ENCODE data around the gene CLEC7A.
A peak's percentile ranks its signal among the peaks of the same experiment; 100 is the strongest.

CLEC7A gene

DNA sequence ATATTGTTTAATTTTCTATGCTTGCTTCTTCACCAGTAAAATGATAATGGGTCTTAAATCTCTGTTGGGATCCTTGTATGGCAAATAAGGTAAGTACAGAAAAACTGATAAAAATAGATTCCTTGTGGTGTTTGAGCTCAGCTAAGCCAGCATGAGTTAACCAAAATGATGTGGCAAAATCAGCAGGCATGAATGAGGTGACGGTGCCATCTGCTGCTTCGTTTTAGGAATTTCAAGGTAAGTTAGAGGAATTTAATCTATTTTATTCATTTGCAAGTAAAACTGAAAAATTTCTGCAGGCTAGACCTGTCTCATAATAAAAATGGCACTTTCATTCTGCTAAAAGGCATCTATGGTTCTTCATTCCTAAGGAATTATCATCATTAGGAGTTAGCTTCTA, 10.0 kb upstream of the CLEC7A start:
- DNase-seq (ENCODE audit: low read depth, low spot score): no peak

DNA sequence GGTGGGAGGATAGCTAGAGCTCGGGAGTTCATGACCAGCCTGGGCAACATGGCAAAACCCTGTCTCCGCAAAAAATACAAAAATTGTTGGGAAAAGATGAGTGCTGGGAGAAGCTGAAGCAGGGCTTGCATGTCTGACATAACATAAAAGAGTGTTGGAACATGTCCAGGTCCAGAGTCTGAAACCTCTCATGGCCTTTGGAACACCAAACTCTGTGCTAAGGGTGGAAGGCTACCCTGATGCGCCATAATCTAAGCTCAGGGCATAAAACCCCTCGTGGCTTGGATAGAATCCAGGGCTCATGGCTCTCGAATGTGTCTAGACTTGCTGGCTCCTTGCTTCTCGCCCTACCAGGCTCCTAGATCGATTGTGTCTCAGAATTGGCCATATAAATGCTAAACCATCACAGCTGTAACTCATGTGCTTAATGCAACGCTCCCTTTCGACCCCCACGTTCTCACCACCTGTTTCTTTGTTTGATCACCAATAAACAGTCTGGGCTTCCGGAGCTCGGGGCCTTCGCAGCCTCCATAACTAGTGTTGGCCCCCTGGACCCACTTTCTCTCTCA, 6.7 kb upstream of the CLEC7A start:
- no peak for DNase-seq (ENCODE audit: low read depth, low spot score)

DNA sequence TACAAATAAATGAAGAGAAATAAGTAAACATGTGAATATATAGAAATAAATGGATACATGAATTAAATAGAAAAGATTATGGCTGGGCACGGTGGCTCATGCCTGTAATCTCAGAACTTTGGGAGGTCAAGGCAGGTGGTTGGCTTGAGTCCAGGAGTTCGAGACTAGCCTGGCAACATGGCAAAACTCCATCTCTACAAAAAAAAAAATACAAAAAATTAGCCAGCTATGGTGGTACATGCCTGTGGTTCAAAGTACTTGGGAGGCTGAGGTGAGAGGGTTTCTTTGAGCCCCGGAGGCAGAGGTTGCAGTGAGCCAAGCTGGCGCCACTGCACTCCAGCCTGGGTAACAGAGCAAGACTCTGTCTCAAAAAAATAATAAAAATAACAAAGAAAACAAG, 5.1 kb upstream of the CLEC7A start:
- no peak for DNase-seq (ENCODE audit: low read depth, low spot score)

DNA sequence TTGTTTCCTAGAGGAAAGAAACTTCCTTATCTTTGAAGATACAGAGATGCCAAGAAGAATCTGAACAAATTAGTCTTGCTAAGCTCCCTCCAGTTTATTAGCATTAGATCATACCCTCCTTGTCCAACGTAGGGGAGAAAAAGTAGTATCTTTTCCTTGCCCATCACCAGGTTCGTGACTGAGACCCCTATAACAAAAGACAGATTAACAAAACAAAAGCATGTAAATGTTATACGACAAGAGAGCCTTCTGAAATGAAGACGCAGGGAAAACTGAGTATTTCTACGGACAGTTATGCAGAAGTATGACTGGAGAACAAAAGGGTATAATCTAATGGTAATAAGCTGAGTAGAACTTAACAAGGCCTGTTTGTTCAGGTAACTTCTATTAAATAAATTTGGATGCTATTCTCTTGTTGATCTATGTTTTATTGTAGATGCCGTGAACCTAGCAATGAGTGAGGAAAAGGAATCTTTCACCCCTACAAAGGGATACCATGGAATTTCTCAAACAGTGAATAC, 2.9 kb upstream of the CLEC7A start:
- no peak for DNase-seq (ENCODE audit: low read depth, low spot score)

DNA sequence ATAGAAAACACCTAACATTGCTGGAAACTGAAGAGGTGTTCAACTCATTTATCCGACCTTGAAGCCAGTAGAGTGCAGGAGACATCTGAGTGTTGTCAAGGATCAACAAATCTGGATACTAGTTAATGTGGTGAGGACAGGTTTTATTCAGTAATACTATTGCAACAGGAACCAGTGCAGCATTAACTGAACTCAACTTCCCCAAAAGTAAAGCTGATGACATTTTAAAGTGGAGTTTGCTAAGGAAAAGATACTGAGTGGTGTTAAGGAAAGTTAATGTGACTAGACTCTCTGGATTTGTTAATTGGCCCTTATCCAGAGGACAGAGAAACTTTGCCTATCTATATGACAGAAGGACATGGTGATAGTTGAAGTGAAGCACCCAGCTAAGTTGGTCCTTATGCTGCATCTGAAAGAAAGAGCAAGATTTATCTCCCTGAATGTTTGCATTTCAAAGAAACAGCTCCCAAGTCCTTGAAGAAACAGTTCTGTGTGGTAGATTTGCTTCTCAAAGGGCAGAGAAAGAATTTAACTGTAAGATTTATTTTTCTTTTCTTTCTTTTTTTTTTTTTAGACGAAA, 1.2 kb upstream of the CLEC7A start:
- DNase-seq (ENCODE audit: low read depth, low spot score): no peak

DNA sequence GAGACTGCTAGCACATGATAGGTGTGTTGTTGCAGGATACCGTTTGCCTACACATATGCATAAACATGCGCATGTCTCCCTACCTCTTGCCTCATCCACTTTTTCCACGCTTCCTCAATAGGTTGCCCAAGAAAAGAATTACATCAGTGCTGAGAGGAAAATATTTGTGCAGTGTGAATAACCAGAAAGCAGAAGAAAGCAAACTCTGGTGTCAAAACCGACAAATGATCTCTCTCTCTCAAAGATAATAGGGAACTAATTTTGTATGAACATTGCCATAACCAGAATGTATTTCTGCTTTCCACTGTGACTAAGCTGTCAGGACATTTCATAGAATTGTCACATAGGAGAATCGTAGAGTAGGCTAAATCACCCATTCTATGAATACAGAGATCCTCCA, 1.3 kb downstream of the CLEC7A start:
- no peak for DNase-seq (ENCODE audit: low read depth, low spot score)

DNA sequence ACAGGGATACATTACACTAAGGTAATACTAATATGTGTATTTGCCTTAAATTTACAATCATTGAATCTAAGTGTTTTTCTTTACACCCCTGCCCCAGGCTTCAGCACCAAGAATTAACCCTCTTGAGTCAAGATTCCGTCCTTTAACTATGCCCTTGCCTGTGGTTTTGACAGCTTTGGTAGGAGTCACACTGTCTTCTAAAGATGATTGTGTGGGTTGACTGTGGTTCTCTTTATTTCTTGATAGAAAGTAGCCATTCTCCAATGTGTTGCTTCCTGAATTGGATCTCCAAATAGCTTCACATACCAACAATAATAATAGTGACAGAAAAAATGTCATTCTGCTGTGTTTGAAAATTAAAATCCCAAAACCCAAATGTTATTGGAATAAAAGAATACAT, 3.6 kb downstream of the CLEC7A start:
- DNase-seq (ENCODE audit: low read depth, low spot score): no peak

DNA sequence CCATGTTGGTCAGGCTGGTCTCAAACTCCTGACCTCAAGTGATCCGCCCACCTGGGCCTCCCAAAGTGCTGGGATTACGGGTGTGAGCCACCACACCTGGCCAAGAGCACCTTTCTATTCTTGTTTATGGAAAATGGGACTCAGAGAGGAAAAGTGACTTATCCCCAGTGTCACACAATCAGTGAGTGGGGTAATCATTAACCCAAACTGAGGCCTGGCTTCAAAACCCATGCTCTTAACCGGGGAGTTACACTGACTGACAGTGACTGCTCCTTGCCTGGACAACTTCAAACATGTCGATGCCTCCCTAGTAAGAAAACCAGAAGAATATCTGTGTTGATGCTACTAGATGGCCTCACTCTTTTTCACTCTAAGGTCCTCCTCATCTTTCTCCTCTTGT, 7.3 kb downstream of the CLEC7A start:
- DNase-seq (ENCODE audit: low read depth, low spot score): no peak

DNA sequence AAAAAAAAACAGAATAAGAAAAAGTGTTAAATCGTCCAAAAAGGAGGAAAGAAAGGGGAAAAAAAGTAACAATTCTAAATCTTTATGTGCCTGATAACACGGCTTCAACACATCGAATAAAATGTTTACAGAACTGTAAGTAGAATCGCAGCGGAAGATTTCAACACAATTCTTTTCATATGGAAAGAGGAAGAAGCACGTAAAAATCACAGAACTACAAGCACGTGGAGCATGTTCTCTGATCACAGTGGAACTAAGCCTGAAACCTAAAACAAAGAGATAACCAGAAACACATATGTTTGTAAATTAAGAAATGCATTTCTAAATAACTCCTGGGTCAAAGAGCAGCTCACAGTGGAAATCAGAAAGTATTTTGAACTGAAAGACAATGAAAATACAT, 8.7 kb downstream of the CLEC7A start:
- no peak for DNase-seq (ENCODE audit: low read depth, low spot score)

DNA sequence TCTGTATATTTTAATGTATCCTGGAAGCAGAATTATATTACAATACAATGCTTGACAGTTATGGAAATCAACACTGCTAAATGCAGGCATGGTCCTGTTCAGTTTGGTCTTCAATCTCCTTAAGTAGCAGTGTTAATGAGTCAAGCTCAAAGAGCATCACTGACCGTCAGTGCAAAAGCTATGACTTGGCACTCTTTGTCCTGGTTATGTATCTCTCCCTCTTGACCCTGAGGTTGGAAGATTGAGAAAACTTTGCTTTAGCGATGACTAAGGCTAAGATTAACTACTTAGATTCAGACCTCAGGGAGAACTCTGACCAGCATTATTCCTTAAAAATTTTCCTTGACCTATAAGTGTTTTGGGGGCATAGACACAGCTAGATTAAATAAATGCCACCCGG, 10.9 kb downstream of the CLEC7A start:
- DNase-seq (ENCODE audit: low read depth, low spot score): no peak

DNA sequence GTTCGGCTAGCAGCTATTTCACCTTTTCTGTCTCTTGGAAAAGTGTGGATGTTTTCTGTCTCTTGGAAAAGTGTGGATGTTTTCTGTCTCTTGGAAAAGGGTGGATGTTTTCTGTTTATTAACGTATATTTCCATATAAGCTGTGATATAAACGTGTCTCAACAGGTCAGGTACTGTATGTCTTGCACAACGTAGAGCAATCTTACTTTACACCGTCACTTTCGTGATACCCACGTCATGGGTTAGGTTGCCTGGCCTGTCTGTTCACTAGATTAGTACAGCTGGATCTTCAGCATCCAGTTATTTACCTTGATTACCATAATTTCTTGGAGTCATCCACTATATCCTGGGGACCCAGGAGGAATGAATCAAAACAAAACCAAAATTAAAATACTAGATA, 14.1 kb downstream of the CLEC7A start:
- DNase-seq (ENCODE audit: low read depth, low spot score): no peak

DNA sequence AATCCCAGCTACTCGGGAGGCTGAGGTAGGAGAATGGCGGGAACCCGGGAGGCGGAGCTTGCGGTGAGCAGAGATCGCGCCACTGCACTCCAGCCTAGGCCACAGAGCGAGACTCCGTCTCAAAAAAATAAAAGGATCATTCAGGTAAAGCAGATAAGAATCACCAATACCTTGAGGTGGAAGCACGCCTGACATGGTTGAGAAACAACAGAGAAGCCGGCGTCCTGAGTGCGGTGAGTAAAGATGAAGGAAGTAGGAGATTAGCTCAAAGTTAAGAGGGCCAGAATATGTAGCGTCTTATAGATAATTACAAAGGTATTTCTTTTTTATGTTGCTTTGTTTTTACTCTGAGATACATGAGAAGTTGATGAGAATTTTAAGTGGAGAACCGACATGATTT, 14.7 kb downstream of the CLEC7A start:
- DNase-seq (ENCODE audit: low read depth, low spot score): no peak

DNA sequence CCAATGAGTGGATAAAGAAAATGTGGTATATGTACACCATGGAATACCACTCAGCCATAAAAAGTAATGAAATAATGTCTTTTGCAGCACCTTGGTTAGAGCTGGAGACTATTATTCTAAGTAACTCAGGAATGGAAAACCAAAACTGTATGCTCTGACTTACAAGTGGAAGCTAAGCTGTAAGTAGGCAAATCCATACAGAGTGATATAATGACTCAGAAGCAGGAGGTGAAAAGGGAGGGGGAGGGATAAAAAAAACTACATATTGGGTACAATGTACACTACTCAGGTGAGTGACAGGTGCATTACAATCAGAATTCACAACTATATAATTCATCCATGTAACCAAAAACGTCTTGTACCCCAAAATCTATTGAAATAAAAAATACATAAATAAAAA, 16.1 kb downstream of the CLEC7A start:
- no peak for DNase-seq (ENCODE audit: low read depth, low spot score)

DNA sequence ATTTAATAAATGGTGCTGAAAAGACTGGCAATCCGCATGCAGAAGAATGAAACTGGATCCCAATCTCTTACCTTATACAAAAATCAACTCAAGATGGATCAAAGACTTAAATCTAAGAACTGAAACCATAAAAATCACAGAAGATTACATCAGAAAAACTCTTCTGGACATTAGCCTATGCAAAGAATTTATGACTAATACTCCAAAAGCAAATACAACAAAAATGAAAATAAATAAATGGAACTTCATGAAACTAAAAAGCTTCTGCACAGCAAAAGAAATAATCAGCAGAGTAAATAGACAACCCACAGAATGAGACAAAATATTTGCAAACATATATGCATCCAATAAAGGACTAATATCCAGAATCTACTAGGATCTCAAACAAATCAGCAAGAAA, 16.9 kb downstream of the CLEC7A start:
- DNase-seq (ENCODE audit: low read depth, low spot score): no peak

DNA sequence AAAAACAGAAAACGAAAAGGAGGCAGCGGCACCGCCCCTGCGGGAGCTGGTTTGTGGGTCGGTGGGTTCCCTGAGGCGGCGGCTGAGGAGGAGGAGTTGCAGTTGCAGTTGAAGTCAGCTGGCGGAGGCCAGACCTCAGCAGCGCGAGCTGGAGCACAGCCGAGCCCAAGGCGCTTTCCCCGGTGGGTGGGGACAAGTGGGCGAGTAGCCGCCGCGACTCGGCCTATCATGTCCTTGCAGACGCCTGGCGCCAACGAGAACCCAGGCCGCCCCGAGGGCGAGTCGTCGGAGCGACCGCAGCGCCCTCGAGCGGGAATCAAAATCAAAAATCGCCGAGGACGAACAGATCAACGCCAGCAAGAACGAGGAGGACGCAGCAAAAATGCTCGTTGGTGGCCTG, 18.5 kb downstream of the CLEC7A start:
- DNase-seq (ENCODE audit: low read depth, low spot score): no peak

DNA sequence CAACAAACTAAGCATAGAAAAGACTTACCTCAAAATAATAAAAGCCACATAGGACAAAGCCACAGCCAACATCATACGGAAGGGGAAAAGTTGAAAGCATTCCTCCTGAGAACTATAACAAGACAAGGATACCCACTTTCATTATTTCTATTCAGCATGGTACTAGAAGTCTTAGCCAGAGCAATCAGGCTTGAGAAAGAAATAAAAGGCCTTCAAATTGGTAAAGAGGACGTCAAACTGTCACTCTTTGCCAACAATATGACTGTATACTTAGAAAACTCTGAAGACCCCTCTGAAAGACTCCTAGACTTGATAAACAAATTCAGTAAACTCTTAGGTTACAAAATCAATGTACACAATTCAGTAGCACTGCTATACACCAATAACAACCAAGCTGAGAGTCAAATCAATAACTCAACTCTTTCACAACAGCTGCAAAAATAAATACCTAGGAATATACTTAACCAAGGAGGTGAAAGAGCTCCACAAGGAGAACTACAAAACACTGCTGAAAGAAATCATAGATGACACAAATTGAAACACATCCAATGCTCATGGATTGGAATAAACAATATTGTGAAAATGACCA, 19.6 kb downstream of the CLEC7A start:
- DNase-seq (ENCODE audit: low read depth, low spot score): no peak

DNA sequence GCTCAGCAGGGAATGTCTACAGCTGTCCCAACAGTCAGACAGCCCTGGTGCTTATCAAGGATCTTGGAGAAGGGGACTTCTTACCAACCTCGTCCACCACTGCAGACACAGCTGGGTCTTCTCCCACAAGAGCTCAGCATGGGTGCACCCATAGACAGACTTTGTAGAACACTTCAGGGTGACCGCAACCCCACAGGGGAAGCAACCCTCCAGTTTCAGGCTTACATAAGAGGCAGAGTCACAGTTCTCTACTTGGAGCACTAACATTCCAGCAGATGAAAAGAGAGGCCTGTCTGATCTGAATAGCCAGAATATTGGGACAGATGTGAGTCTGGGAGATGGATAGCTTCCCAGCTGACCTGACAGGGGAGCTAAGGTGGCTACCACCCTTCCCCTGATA, 27.7 kb downstream of the CLEC7A start:
- DNase-seq (ENCODE audit: low read depth, low spot score): no peak

DNA sequence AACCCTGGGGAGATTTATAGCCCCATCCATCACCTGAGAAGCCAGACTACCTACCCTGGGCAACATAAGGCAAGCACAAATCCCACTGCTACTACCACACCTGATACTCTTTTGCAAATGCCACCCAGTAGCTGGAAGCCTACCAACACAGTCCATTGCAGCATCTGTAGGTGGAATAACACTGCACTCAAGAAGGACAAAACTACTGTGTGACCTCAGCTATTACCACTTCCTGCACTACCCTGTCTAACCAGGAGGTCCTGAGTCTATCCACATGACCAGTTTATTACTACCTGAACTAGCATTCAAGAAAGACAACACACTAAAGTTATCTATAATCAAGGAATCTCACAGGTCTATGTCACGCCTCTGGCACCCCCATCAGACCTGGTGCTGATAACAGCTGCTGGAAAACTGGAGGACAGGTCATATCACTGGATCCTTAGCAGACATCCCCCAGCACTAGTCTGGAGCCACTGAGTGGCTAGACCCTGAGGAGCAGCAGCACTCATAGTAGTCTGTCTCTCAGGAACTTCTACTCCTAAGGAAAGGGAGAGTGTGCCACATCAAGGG, 28.3 kb downstream of the CLEC7A start:
- DNase-seq (ENCODE audit: low read depth, low spot score): no peak

DNA sequence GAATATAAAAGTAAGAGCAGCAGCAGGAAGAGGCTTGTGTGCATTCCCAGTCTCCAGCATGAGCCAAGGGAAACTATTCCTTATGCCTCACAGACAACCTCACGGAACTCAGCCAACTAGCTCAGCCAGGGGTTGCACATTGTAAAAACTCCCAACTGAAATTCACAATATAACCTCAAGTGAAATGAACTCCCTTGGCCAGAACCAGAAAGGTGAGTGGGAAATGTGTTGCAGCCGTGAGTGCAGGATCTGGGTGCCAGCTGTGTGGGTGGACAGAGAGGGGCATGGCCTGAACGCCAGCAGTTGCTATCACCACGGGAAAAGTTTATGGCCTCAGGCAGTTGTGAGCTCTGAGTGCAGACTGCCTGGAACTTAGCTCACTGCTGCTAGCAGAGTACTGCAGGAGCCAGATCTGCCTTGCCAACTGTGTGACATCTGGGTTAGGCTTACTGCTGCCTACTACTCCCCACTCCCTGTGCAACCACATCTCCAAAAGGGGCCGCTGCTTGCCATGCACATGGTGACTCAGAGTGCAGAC, 28.9 kb downstream of the CLEC7A start:
- DNase-seq (ENCODE audit: low read depth, low spot score): no peak

DNA sequence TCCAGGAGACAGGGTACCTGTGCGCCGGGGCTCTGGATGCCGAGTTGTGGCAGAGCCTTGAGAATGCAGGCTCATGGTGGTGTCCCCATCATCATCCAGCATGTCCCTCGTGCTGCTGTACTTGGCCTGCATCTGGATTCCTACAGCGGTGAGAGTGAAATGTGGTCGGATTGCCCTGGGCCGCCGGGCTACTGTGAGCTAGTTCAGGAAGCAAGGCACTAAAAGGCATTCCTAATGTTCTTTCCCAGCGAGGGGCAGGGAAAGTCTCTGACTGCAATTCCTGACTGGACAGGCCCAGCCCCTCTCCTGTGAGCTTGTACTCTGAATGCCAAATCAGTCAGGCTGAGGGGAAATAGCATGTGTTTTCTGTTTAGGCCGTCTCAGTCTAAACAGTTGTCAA, 31.2 kb downstream of the CLEC7A start, which contains the start of gene CLEC1A:
Gene CLEC1A, minus strand, starts transcription at position 195 of the 400 bp plus-strand sequence. Its CDS starts 63 bp downstream, at position 132.
- DNase-seq (ENCODE audit: low read depth, low spot score): peak; percentile 30

DNA sequence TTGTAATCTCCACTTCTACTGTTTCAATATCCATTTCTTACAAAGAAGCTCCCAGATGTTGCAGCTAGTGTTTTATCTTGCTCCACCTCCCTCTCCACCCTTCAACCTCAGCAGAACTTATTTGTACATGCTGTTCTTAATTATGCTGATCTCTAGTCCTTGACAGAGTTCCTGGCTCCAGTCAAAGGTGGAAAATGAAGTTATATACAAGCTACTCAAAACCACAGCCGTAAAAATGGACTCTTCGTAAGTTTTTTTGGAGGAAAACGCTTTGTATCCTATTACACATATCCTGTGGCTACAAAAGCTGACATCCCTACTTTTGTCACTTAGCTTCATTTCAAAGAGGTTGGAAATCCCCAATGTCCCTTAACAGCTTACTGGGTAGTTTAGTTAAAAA, 32.5 kb downstream of the CLEC7A start:
- DNase-seq (ENCODE audit: low read depth, low spot score): no peak

DNA sequence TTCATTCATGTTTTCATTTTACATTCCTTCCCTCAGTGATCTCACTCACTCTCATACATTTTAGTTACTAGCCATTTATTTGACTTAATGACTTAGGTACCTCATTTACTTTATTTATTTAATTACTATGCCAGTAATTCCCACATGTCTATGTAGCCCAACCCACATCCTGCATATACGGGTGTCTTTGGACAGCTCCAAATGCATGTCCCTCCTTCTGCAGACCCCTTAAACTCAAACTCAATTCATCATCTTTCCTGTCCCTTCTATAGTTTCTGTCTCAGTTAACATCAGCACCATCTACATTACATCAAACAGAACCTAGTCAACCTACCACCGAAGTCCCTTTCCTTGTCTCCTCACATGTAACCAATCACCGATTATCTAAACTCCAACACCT, 34.0 kb downstream of the CLEC7A start:
- no peak for DNase-seq (ENCODE audit: low read depth, low spot score)

Measured in iPS DF 19.7 (cell line).